Measurements from ENCODE around the gene NUS1.
A peak's percentile ranks its signal among the peaks of the same experiment; 100 is the strongest.
"Not testable (repeated sequence)": the region's sequence is repeated elsewhere in the genome, so short reads cannot be mapped to it uniquely, and the experiment has no call there.

NUS1 gene

GRCh38 chr6:117675658-117676301 is 511 bp downstream of the NUS1 start:
- peaks cover 12 to 27% of the 10 kb centered on the region in 2 donors for H3K4me1 ChIP-seq (ENCODE audit: control insufficient read depth in 1 of 2, insufficient read depth in 2 of 2, low read length in 2 of 2)
- not testable (repeated sequence) for H3K9me3 ChIP-seq (ENCODE audit: control insufficient read depth in 1 of 2, low read length in 2 of 2); H3K27me3 ChIP-seq (ENCODE audit: low read depth, low read length); H3K36me3 ChIP-seq (ENCODE audit: control insufficient read depth in 1 of 2, insufficient read depth in 2 of 2, low read length in 2 of 2)
- peak overlapping the region; percentile 73 to 89 for H3K4me3 ChIP-seq (ENCODE audit: low read depth in 1 of 2, low read length in 2 of 2)
- H3K27ac ChIP-seq (ENCODE audit: low read length) = peak overlapping the region; percentile 4

GRCh38 chr6:117676577-117677218 is 1.4 kb downstream of the NUS1 start:
- Histone ChIP-seq H3K27ac (ENCODE audit: low read length) (no peak overlapping the region), H3K4me1 (ENCODE audit: control insufficient read depth in 1 of 2, insufficient read depth in 2 of 2, low read length in 2 of 2) (peaks cover 12 to 27% of the 10 kb centered on the region in 2 donors), H3K27me3 (ENCODE audit: low read depth, low read length) (no peaks in the 10 kb centered on the region), H3K9me3 (ENCODE audit: control insufficient read depth in 1 of 2, low read length in 2 of 2) (no peaks in the 10 kb centered on the region), H3K36me3 (ENCODE audit: control insufficient read depth in 1 of 2, insufficient read depth in 2 of 2, low read length in 2 of 2) (no peaks in the 10 kb centered on the region), H3K4me3 (ENCODE audit: low read depth in 1 of 2, low read length in 2 of 2) (peak overlapping the region; percentile 43 to 73)

- Histone ChIP-seq H3K4me1 (ENCODE audit: control insufficient read depth in 1 of 2, insufficient read depth in 2 of 2, low read length in 2 of 2) (peaks cover 12 to 27% of the 10 kb centered on the region in 2 donors), H3K27me3 (ENCODE audit: low read depth, low read length) (no peaks in the 10 kb centered on the region), H3K9me3 (ENCODE audit: control insufficient read depth in 1 of 2, low read length in 2 of 2) (no peaks in the 10 kb centered on the region), H3K36me3 (ENCODE audit: control insufficient read depth in 1 of 2, insufficient read depth in 2 of 2, low read length in 2 of 2) (no peaks in the 10 kb centered on the region), H3K4me3 (ENCODE audit: low read depth in 1 of 2, low read length in 2 of 2) (no peak overlapping the region), H3K27ac (ENCODE audit: low read length) (no peak overlapping the region)
Measured at GRCh38 chr6:117677553-117678141, 2.4 kb downstream of the NUS1 start.

- Histone ChIP-seq H3K36me3 (ENCODE audit: control insufficient read depth in 1 of 2, insufficient read depth in 2 of 2, low read length in 2 of 2) (no peaks in the 10 kb centered on the region), H3K27ac (ENCODE audit: low read length) (no peak overlapping the region), H3K9me3 (ENCODE audit: control insufficient read depth in 1 of 2, low read length in 2 of 2) (no peaks in the 10 kb centered on the region), H3K4me1 (ENCODE audit: control insufficient read depth in 1 of 2, insufficient read depth in 2 of 2, low read length in 2 of 2) (peaks cover 12 to 21% of the 10 kb centered on the region in 2 donors), H3K4me3 (ENCODE audit: low read depth in 1 of 2, low read length in 2 of 2) (no peak overlapping the region), H3K27me3 (ENCODE audit: low read depth, low read length) (no peaks in the 10 kb centered on the region)
Measured at GRCh38 chr6:117681162-117681741, 6.0 kb downstream of the NUS1 start.

- H3K27me3 ChIP-seq (ENCODE audit: low read depth, low read length) = no peaks in the 10 kb centered on the region
- H3K36me3 ChIP-seq (ENCODE audit: control insufficient read depth in 1 of 2, insufficient read depth in 2 of 2, low read length in 2 of 2) = no peaks in the 10 kb centered on the region
- H3K4me3 ChIP-seq (ENCODE audit: low read depth in 1 of 2, low read length in 2 of 2) = no peak overlapping the region
- no peaks in the 10 kb centered on the region for H3K9me3 ChIP-seq (ENCODE audit: control insufficient read depth in 1 of 2, low read length in 2 of 2)
- no peak overlapping the region for H3K27ac ChIP-seq (ENCODE audit: low read length)
- H3K4me1 ChIP-seq (ENCODE audit: control insufficient read depth in 1 of 2, insufficient read depth in 2 of 2, low read length in 2 of 2) = no peaks in the 10 kb centered on the region
Measured at GRCh38 chr6:117684749-117685148, 9.5 kb downstream of the NUS1 start.

- Histone ChIP-seq H3K27ac (ENCODE audit: low read length) (no peak overlapping the region), H3K36me3 (ENCODE audit: control insufficient read depth in 1 of 2, insufficient read depth in 2 of 2, low read length in 2 of 2) (no peaks in the 10 kb centered on the region), H3K27me3 (ENCODE audit: low read depth, low read length) (no peaks in the 10 kb centered on the region), H3K4me3 (ENCODE audit: low read depth in 1 of 2, low read length in 2 of 2) (no peak overlapping the region), H3K9me3 (ENCODE audit: control insufficient read depth in 1 of 2, low read length in 2 of 2) (no peaks in the 10 kb centered on the region), H3K4me1 (ENCODE audit: control insufficient read depth in 1 of 2, insufficient read depth in 2 of 2, low read length in 2 of 2) (no peaks in the 10 kb centered on the region)
Measured at GRCh38 chr6:117685359-117685758, 10.1 kb downstream of the NUS1 start.

GRCh38 chr6:117687021-117687648 is 11.9 kb downstream of the NUS1 start:
- Histone ChIP-seq H3K36me3 (ENCODE audit: control insufficient read depth in 1 of 2, insufficient read depth in 2 of 2, low read length in 2 of 2) (no peaks in the 10 kb centered on the region), H3K27ac (ENCODE audit: low read length) (no peak overlapping the region), H3K4me3 (ENCODE audit: low read depth in 1 of 2, low read length in 2 of 2) (no peak overlapping the region), H3K9me3 (ENCODE audit: control insufficient read depth in 1 of 2, low read length in 2 of 2) (no peaks in the 10 kb centered on the region), H3K27me3 (ENCODE audit: low read depth, low read length) (no peaks in the 10 kb centered on the region), H3K4me1 (ENCODE audit: control insufficient read depth in 1 of 2, insufficient read depth in 2 of 2, low read length in 2 of 2) (no peaks in the 10 kb centered on the region)

GRCh38 chr6:117689584-117689983 is 14.3 kb downstream of the NUS1 start:
- not testable (repeated sequence) for H3K27me3 ChIP-seq (ENCODE audit: low read depth, low read length); H3K27ac ChIP-seq (ENCODE audit: low read length); H3K9me3 ChIP-seq (ENCODE audit: control insufficient read depth in 1 of 2, low read length in 2 of 2); H3K4me1 ChIP-seq (ENCODE audit: control insufficient read depth in 1 of 2, insufficient read depth in 2 of 2, low read length in 2 of 2); H3K4me3 ChIP-seq (ENCODE audit: low read depth in 1 of 2, low read length in 2 of 2)
- H3K36me3 ChIP-seq (ENCODE audit: control insufficient read depth in 1 of 2, insufficient read depth in 2 of 2, low read length in 2 of 2) = peaks cover 3 to 10% of the 10 kb centered on the region in 2 donors

GRCh38 chr6:117706504-117706903 is 31.2 kb downstream of the NUS1 start:
- no peaks in the 10 kb centered on the region for H3K9me3 ChIP-seq (ENCODE audit: control insufficient read depth in 1 of 2, low read length in 2 of 2)
- no peaks in the 10 kb centered on the region for H3K4me1 ChIP-seq (ENCODE audit: control insufficient read depth in 1 of 2, insufficient read depth in 2 of 2, low read length in 2 of 2)
- H3K4me3 ChIP-seq (ENCODE audit: low read depth in 1 of 2, low read length in 2 of 2) = no peak overlapping the region
- no peak overlapping the region for H3K27ac ChIP-seq (ENCODE audit: low read length)
- peaks cover 26 to 38% of the 10 kb centered on the region in 2 donors for H3K36me3 ChIP-seq (ENCODE audit: control insufficient read depth in 1 of 2, insufficient read depth in 2 of 2, low read length in 2 of 2)
- no peaks in the 10 kb centered on the region for H3K27me3 ChIP-seq (ENCODE audit: low read depth, low read length)

GRCh38 chr6:117706936-117707509 is 31.8 kb downstream of the NUS1 start:
- H3K4me3 ChIP-seq (ENCODE audit: low read depth in 1 of 2, low read length in 2 of 2); H3K9me3 ChIP-seq (ENCODE audit: control insufficient read depth in 1 of 2, low read length in 2 of 2); H3K27me3 ChIP-seq (ENCODE audit: low read depth, low read length); H3K4me1 ChIP-seq (ENCODE audit: control insufficient read depth in 1 of 2, insufficient read depth in 2 of 2, low read length in 2 of 2); H3K27ac ChIP-seq (ENCODE audit: low read length): not testable (repeated sequence)
- H3K36me3 ChIP-seq (ENCODE audit: control insufficient read depth in 1 of 2, insufficient read depth in 2 of 2, low read length in 2 of 2) = peaks cover 26 to 38% of the 10 kb centered on the region in 2 donors

- Histone ChIP-seq H3K4me3 (ENCODE audit: low read depth in 1 of 2, low read length in 2 of 2) (no peak overlapping the region), H3K4me1 (ENCODE audit: control insufficient read depth in 1 of 2, insufficient read depth in 2 of 2, low read length in 2 of 2) (no peaks in the 10 kb centered on the region), H3K9me3 (ENCODE audit: control insufficient read depth in 1 of 2, low read length in 2 of 2) (no peaks in the 10 kb centered on the region), H3K27me3 (ENCODE audit: low read depth, low read length) (no peaks in the 10 kb centered on the region), H3K36me3 (ENCODE audit: control insufficient read depth in 1 of 2, insufficient read depth in 2 of 2, low read length in 2 of 2) (peaks cover 3 to 4% of the 10 kb centered on the region in 2 donors), H3K27ac (ENCODE audit: low read length) (no peak overlapping the region)
Measured at GRCh38 chr6:117711369-117711768, 36.1 kb downstream of the NUS1 start.
